Osteoblast (primary cell): ENCODE results near the gene SUN1. TPM values are rescaled to one million over a fixed set of nuclear protein-coding genes. Genes with fewer than 3 reads are reported as not detected.

Source experiments
- DNase-seq: peaks from one replicate; pipeline ENCODE4 v3.0.0; 2011; ENCODE audit warnings: low spot score, mixed read lengths; ENCODE audit not compliant: insufficient read length; ENCODE audit errors: missing footprints
- H2AFZ ChIP-seq: 2 replicates; pipeline ENCODE4 v1.6.0; 2011; ENCODE audit warnings: mild to moderate bottlenecking, low read length
- H3K27ac ChIP-seq: 2 replicates; pipeline ENCODE4 v1.5.1; 2011; ENCODE audit warnings: mild to moderate bottlenecking, low read depth, low read length, moderate library complexity
- H3K27me3 ChIP-seq: 2 replicates; pipeline ENCODE4 v1.6.0; 2012; ENCODE audit warnings: mild to moderate bottlenecking, control low read depth, inconsistent platforms, low read length, moderate library complexity; ENCODE audit not compliant: insufficient read depth
- H3K36me3 ChIP-seq: 2 replicates; pipeline ENCODE4 v1.5.1; 2011; ENCODE audit warnings: mild to moderate bottlenecking, low read length, control low read depth, moderate library complexity; ENCODE audit not compliant: insufficient read depth
- H3K4me1 ChIP-seq: 2 replicates; pipeline ENCODE4 v1.5.1; 2011; ENCODE audit warnings: mild to moderate bottlenecking, low read length, control low read depth, moderate library complexity; ENCODE audit not compliant: insufficient read depth
- H3K4me2 ChIP-seq: 2 replicates; pipeline ENCODE4 v1.6.0; 2011; ENCODE audit warnings: mild to moderate bottlenecking, low read length; ENCODE audit not compliant: insufficient read depth
- H3K4me3 ChIP-seq: fragments of 200-600 bp; sonication (generic); 3 replicates; pipeline ENCODE4 v1.5.1; 2012; ENCODE audit warnings: mild to moderate bottlenecking, low read length, inconsistent platforms; ENCODE audit not compliant: insufficient read depth
- H3K79me2 ChIP-seq: 2 replicates; pipeline ENCODE4 v1.6.0; 2012; ENCODE audit warnings: mild to moderate bottlenecking, low read length, control low read depth, inconsistent platforms; ENCODE audit not compliant: insufficient read depth
- H3K9me3 ChIP-seq: 2 replicates; pipeline ENCODE4 v1.5.1; 2011; ENCODE audit warnings: low read depth, low read length, control low read depth
- H4K20me1 ChIP-seq: 2 replicates; pipeline ENCODE4 v1.6.0; 2012; ENCODE audit warnings: mild to moderate bottlenecking, low read length, control low read depth; ENCODE audit not compliant: insufficient read depth
- CTCF ChIP-seq: IDR thresholded peaks from 2 replicates; pipeline ENCODE4 v1.5.1; 2011; ENCODE audit warnings: mild to moderate bottlenecking, low read depth, low read length, moderate library complexity; ENCODE audit errors: extremely low read depth
- total RNA-seq: library from RNA; depleted of rRNA; stranded (reverse); fragments of >200 nt; gene quantifications from 2 replicates; pipeline ENCODE4 v1.2.3, GENCODE V29; 2012

The SUN1 gene
- total RNA-seq, 1 donor, result 126 TPM

GRCh38 chr7:823649-824048, 8.6 kb upstream of the SUN1 start:
- peaks cover 27% of the 10 kb centered on the region for H4K20me1 ChIP-seq
- no peak for TF ChIP-seq CTCF
- H3K4me1 ChIP-seq, result peaks cover 8% of the 10 kb centered on the region

DNA sequence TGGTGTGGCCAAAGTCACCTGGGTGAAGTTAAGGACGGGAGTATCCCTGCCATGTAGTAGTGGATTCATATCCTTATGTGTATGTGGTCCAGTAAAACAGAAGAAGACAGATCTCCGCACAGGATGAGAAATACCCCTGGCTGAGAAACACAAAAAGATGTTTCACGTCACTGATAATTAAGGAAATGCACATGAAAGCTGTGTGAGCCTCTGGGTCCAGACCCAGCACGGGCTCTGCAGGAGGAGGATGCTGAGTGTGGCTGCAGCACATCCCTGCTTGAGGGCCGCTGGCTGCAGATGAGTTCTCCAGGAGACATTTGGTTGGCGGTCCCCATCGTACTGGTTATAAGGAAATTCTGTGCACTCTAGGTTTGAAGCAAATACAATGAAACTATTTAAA, 8.2 kb upstream of the SUN1 start:
- Histone ChIP-seq H3K4me3 (no peak overlapping the region), H3K79me2 (peaks cover 95% of the 10 kb centered on the region), H2AFZ (no peak overlapping the region), H3K4me1 (peaks cover 8% of the 10 kb centered on the region), H3K4me2 (no peak overlapping the region), H4K20me1 (peaks cover 29% of the 10 kb centered on the region), H3K27me3 (no peaks in the 10 kb centered on the region), H3K36me3 (peaks cover 7% of the 10 kb centered on the region), H3K9me3 (no peaks in the 10 kb centered on the region), H3K27ac (no peak overlapping the region)
- TF ChIP-seq CTCF, result no peak
- DNase-seq, result no peak

More at GRCh38 chr7:823649-824048, 8.6 kb upstream of the SUN1 start:
- Histone ChIP-seq H3K9me3 (no peaks in the 10 kb centered on the region), H3K79me2 (peaks cover 95% of the 10 kb centered on the region), H3K27ac (no peak overlapping the region), H3K4me2 (no peak overlapping the region), H3K4me3 (no peak overlapping the region), H3K36me3 (peaks cover 7% of the 10 kb centered on the region), H2AFZ (no peak overlapping the region), H3K27me3 (no peaks in the 10 kb centered on the region)
- peak; percentile 26 for DNase-seq

- H3K4me1 ChIP-seq, result peaks cover 8% of the 10 kb centered on the region
- H3K4me2 ChIP-seq, result no peak overlapping the region
- no peak for DNase-seq
- H4K20me1 ChIP-seq, result peaks cover 31% of the 10 kb centered on the region
- H3K9me3 ChIP-seq, result no peaks in the 10 kb centered on the region
- no peak overlapping the region for H3K4me3 ChIP-seq
- H2AFZ ChIP-seq, result no peak overlapping the region
- peaks cover 94% of the 10 kb centered on the region for H3K79me2 ChIP-seq
- peak overlapping the region; percentile 41 for H3K27ac ChIP-seq
- H3K27me3 ChIP-seq, result no peaks in the 10 kb centered on the region
- H3K36me3 ChIP-seq, result peaks cover 7% of the 10 kb centered on the region
- TF ChIP-seq CTCF, result no peak
These were observed 7.6 kb upstream of the SUN1 start for GRCh38 chr7:824664-825063.

GRCh38 chr7:825386-825785, 6.9 kb upstream of the SUN1 start:
- no peak for TF ChIP-seq CTCF
- Histone ChIP-seq H4K20me1 (peaks cover 26% of the 10 kb centered on the region), H3K27ac (peak overlapping the region; percentile 70), H3K9me3 (no peaks in the 10 kb centered on the region), H3K4me3 (no peak overlapping the region), H3K79me2 (peaks cover 94% of the 10 kb centered on the region), H3K4me2 (peak overlapping the region; percentile 50), H2AFZ (no peak overlapping the region), H3K27me3 (no peaks in the 10 kb centered on the region), H3K4me1 (peaks cover 8% of the 10 kb centered on the region), H3K36me3 (peaks cover 7% of the 10 kb centered on the region)
- peak; percentile 93 for DNase-seq
